Neutrophil (primary cell): Measurements from ENCODE around the gene GPD2.
"Not testable (repeated sequence)": the region's sequence is repeated elsewhere in the genome, so short reads cannot be mapped to it uniquely, and the experiment has no call there.

ENCODE experiments used
- H3K27ac ChIP-seq: fragments of 200-600 bp; sonication (generic); 2 replicates; pipeline ENCODE4 v1.5.1; 2016; ENCODE audit warnings: mild to moderate bottlenecking, moderate library complexity
- H3K27me3 ChIP-seq: fragments of 200-600 bp; sonication (generic); 2 replicates; pipeline ENCODE4 v1.6.0; 2016; ENCODE audit warnings: mild to moderate bottlenecking
- H3K36me3 ChIP-seq: fragments of 200-600 bp; sonication (generic); 2 replicates; pipeline ENCODE4 v1.5.1; 2017
- H3K4me1 ChIP-seq, 2 experiments: fragments of 200-600 bp in 1 of 2; sonication (generic) in 1 of 2; 1 replicate in 1 of 2; 2 replicates in 1 of 2; pipeline versions ENCODE4 v1.5.1 to v1.6.1; 2013 to 2016; ENCODE audit warnings: low read depth in 1 of 2, low read length in 1 of 2, mild to moderate bottlenecking in 1 of 2, moderate library complexity in 1 of 2; ENCODE audit not compliant: control insufficient read depth in 1 of 2, insufficient read depth in 1 of 2
- H3K4me3 ChIP-seq, 2 experiments: fragments of 200-600 bp in 1 of 2; sonication (generic) in 1 of 2; 1 replicate in 1 of 2; 2 replicates in 1 of 2; pipeline ENCODE4 v1.5.1; 2013 to 2016; ENCODE audit warnings: low read depth in 1 of 2, low read length in 1 of 2, mild to moderate bottlenecking in 1 of 2, moderate library complexity in 1 of 2
- H3K9me3 ChIP-seq: fragments of 200-600 bp; sonication (generic); 2 replicates; pipeline ENCODE4 v1.5.1; 2016
- TF ChIP-seq, protein P1 (sequence below): fragments of 200-600 bp; sonication (generic); IDR thresholded peaks from 2 replicates; pipeline ENCODE4 v1.5.1; 2016; ENCODE audit warnings: antibody characterized with exemption

GPD2 gene

DNA sequence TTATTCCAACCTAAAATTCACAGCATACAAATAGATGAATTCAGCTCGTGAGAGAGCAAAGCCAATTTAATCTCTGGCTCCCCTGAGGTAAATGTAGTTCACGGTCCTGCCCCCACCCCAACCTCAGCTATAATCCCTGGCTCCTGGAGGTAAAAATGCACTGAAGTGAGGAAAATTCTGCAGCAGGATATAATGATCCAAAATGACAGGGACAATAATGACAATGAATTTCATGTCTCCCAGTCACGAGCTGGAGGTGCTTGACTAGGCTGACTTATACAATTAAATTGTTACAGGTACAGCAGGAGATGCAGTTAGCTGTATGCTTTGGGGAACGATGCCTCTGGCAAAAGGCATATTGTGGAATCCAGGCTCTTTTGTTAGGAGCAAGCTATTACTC lies 82.0 kb downstream of the GPD2 start:
- Histone ChIP-seq H3K4me1 (peaks cover 4 to 7% of the 10 kb centered on the region in 2 experiments), H3K4me3 (no peak overlapping the region), H3K27me3 (no peaks in the 10 kb centered on the region), H3K36me3 (peaks cover 16% of the 10 kb centered on the region), H3K27ac (no peak overlapping the region), H3K9me3 (no peaks in the 10 kb centered on the region)
- TF ChIP-seq, protein P1, sequence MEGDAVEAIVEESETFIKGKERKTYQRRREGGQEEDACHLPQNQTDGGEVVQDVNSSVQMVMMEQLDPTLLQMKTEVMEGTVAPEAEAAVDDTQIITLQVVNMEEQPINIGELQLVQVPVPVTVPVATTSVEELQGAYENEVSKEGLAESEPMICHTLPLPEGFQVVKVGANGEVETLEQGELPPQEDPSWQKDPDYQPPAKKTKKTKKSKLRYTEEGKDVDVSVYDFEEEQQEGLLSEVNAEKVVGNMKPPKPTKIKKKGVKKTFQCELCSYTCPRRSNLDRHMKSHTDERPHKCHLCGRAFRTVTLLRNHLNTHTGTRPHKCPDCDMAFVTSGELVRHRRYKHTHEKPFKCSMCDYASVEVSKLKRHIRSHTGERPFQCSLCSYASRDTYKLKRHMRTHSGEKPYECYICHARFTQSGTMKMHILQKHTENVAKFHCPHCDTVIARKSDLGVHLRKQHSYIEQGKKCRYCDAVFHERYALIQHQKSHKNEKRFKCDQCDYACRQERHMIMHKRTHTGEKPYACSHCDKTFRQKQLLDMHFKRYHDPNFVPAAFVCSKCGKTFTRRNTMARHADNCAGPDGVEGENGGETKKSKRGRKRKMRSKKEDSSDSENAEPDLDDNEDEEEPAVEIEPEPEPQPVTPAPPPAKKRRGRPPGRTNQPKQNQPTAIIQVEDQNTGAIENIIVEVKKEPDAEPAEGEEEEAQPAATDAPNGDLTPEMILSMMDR: no peak

DNA sequence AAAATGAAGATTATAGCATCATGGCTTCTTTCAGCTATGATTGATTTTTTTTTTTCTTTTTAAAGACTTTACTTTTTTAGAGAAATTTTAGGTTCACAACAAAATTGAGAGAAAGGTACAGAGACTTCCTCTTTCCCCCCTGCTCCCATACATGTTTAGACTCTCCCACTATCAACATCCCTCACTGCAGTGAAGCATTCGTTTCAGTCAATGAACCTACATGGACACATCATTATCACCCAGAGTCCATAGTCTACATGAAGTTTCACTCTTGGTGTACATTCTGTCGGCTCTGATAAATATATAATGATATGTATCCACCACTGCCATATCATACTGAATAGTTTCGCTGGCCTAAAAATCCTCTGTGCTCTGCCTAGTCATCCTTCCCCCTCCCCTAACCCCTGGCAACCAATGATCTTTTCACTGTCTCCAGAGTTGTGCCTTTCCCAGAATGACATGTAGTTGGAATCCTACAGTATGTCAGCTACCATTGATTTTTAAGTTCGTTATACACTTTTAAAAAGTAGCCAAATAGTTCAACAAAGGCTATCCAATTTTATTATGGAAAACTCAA lies 86.8 kb downstream of the GPD2 start:
- H3K27ac ChIP-seq: no peak overlapping the region
- H3K4me3 ChIP-seq: no peak overlapping the region
- no peaks in the 10 kb centered on the region for H3K9me3 ChIP-seq
- H3K36me3 ChIP-seq: peaks cover 6% of the 10 kb centered on the region
- TF ChIP-seq, protein P1: no peak
- no peaks in the 10 kb centered on the region for H3K27me3 ChIP-seq
- H3K4me1 ChIP-seq: no peaks in the 10 kb centered on the region

DNA sequence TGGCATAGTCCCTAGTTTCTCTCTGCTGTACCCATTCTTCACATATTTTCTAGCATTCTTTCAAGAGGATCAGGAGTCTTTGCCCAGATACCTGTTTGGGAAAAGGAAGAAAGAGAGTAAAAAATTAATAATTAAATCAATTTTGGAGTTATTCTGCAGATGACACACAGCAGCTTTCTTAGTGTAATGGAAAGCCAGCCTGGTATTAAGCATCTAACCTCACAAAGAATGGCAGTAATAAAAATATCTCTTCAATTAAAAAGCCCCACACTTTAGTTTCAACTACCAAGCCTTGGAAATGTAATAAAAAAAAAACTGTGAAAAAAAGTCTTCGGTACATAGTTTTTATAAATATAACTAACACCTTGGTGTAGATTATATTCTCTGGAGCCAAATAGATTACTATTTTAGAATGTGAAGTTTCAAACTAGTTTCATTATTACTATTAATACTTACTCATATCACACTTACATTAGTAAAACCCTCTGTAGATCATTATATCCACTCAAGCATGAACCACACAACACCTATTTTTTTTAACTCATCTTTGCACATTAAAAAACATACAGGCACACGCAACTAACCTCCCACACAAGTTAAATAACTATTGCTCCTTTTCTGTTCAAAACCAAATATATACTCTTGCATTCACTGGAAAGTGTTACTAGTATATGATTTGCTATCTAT lies 90.9 kb downstream of the GPD2 start:
- Histone ChIP-seq H3K4me3 (no peak overlapping the region), H3K27me3 (no peaks in the 10 kb centered on the region), H3K36me3 (peaks cover 8% of the 10 kb centered on the region), H3K9me3 (no peaks in the 10 kb centered on the region), H3K4me1 (no peaks in the 10 kb centered on the region), H3K27ac (no peak overlapping the region)
- TF ChIP-seq, protein P1: no peak

DNA sequence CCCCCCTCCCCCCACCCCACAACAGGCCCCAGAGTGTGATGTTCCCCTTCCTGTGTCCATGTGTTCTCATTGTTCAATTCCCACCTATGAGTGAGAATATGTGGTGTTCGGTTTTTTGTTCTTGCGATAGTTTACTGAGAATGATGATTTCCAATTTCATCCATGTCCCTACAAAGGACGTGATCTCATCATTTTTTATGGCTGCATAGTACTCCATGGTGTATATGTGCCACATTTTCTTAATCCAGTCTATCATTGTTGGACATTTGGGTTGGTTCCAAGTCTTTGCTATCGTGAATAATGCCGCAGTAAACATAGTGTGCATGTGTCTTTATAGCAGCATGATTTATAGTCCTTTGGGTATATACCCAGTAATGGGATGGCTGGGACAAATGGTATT lies 92.4 kb downstream of the GPD2 start:
- H3K9me3 ChIP-seq, H3K36me3 ChIP-seq, H3K27me3 ChIP-seq, H3K4me3 ChIP-seq, H3K27ac ChIP-seq: not testable (repeated sequence)
- peaks cover 12 to 13% of the 10 kb centered on the region in 2 experiments for H3K4me1 ChIP-seq

DNA sequence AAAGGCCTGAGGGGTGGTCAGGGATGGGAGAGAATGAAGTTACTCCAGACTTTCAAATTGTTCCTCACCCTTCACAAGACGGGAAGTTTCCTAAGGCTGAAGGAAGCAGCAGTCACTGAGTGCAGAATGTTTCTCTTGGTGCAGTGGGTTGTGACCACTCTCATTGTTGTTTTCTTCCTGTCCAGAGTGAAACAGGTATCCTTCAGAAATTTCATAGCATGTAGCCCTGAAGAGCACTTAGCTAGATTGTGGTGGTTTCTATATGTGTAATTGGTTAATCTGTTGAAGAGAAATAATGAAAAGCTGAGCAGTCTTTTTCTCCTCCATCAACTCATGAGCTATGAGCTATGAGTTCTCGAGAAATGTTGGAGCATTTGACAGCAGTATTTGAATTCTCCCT lies 96.8 kb downstream of the GPD2 start:
- no peak overlapping the region for H3K4me3 ChIP-seq
- peak overlapping the region; percentile 45 for H3K27ac ChIP-seq
- peaks cover 14 to 15% of the 10 kb centered on the region in 2 experiments for H3K4me1 ChIP-seq
- TF ChIP-seq, protein P1: no peak
- peaks cover 5% of the 10 kb centered on the region for H3K36me3 ChIP-seq
- no peaks in the 10 kb centered on the region for H3K9me3 ChIP-seq
- no peaks in the 10 kb centered on the region for H3K27me3 ChIP-seq

DNA sequence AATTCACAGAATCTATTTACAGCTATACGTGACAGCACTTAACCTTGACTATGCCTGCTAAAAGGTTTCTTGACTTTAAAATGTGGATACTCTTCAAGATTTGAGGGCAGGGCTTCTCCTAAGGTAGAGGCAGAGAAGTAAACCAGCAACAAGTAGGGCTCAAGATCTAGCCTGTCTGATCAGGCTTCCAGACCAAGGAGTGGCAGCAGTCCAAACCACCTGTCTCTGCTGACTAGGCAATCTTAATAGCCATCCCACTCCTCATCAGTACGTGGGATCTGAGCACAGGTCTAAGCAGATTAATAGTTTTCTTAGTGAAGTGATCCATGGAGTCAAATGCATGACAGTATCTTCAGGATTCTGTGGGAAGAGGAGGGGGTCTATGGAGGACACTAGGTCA lies 100.4 kb downstream of the GPD2 start:
- no peak overlapping the region for H3K27ac ChIP-seq
- H3K4me3 ChIP-seq: no peak overlapping the region
- peaks cover 14 to 15% of the 10 kb centered on the region in 2 experiments for H3K4me1 ChIP-seq
- TF ChIP-seq, protein P1: no peak
- peaks cover 3% of the 10 kb centered on the region for H3K36me3 ChIP-seq
- H3K27me3 ChIP-seq: no peaks in the 10 kb centered on the region
- H3K9me3 ChIP-seq: no peaks in the 10 kb centered on the region
